GM18502 (cell line): ENCODE results near the gene ZFAND6.
"Not testable (repeated sequence)": the region's sequence is repeated elsewhere in the genome, so short reads cannot be mapped to it uniquely, and the experiment has no call there.

Experiments used
- ATAC-seq: cut with Tn5 transposase; IDR thresholded peaks from one replicate; pipeline ENCODE4 v1.9.1; 2021; ENCODE audit warnings: mild to moderate bottlenecking; ENCODE audit not compliant: unreplicated experiment, poor library complexity

ZFAND6 gene

GRCh38 chr15:80136854-80137253 lies 77.4 kb downstream of the ZFAND6 start:
- no peak for ATAC-seq

GRCh38 chr15:80138961-80139360 lies 79.5 kb downstream of the ZFAND6 start:
- ATAC-seq: no peak

GRCh38 chr15:80140909-80141308 lies 81.4 kb downstream of the ZFAND6 start:
- no peak for ATAC-seq

GRCh38 chr15:80141916-80142598 lies 82.6 kb downstream of the ZFAND6 start:
- ATAC-seq: no peak

GRCh38 chr15:80142646-80143045 lies 83.2 kb downstream of the ZFAND6 start:
- no peak for ATAC-seq

GRCh38 chr15:80151148-80151547 lies 91.7 kb downstream of the ZFAND6 start:
- no peak for ATAC-seq

GRCh38 chr15:80151576-80151975 lies 92.1 kb downstream of the ZFAND6 start:
- ATAC-seq: no peak

- ATAC-seq: peak; percentile 60
Observed at GRCh38 chr15:80152180-80152895, 92.9 kb downstream of the ZFAND6 start.

GRCh38 chr15:80152896-80153876 lies 93.7 kb downstream of the ZFAND6 start, which contains the start of gene FAH:
Gene FAH (plus strand): TSS chr15:80152999. CDS start chr15:80153055, 56 bp downstream.
- peak; percentile 51 for ATAC-seq

- ATAC-seq: no peak
Observed at GRCh38 chr15:80153900-80154299, 94.4 kb downstream of the ZFAND6 start.

- ATAC-seq: no peak
Observed at GRCh38 chr15:80154336-80154735, 94.9 kb downstream of the ZFAND6 start.

- ATAC-seq: no peak
Observed at GRCh38 chr15:80155001-80155377, 95.5 kb downstream of the ZFAND6 start.

- ATAC-seq: not testable (repeated sequence)
Observed at GRCh38 chr15:80155378-80156175, 96.1 kb downstream of the ZFAND6 start.

- no peak for ATAC-seq
Observed at GRCh38 chr15:80156176-80156720, 96.8 kb downstream of the ZFAND6 start.

- no peak for ATAC-seq
Observed at GRCh38 chr15:80157215-80157614, 97.7 kb downstream of the ZFAND6 start.

GRCh38 chr15:80159301-80159700 lies 99.8 kb downstream of the ZFAND6 start:
- ATAC-seq: no peak

- ATAC-seq: no peak
Observed at GRCh38 chr15:80159811-80160569, 100.5 kb downstream of the ZFAND6 start.

- ATAC-seq: peak; percentile 71
Observed at GRCh38 chr15:80160570-80161156, 101.2 kb downstream of the ZFAND6 start.
